K562 (cell line): ENCODE data around the gene KIF17. TPM values are rescaled to one million over a fixed set of nuclear protein-coding genes. Genes with fewer than 3 reads are reported as not detected.
A peak's percentile ranks its signal among the peaks of the same experiment; 100 is the strongest.

Experiments used
- ARID2 ChIP-seq: fragments of 450-650 bp; IDR thresholded peaks from 2 replicates; pipeline ENCODE4 v1.6.1; 2017; ENCODE audit warnings: antibody characterized with exemption, mild to moderate bottlenecking
- CBX5 ChIP-seq: IDR thresholded peaks from 2 replicates; pipeline ENCODE4 v1.6.1; 2014; ENCODE audit warnings: low read depth, borderline replicate concordance
- EHMT2 ChIP-seq: fragments of 450-650 bp; IDR thresholded peaks from 2 replicates; pipeline ENCODE4 v1.6.1; 2018; ENCODE audit warnings: antibody characterized with exemption
- GABPB1 ChIP-seq: sonication (generic); formaldehyde crosslinking; IDR thresholded peaks from 2 replicates; pipeline ENCODE4 v1.8.0; 2022; ENCODE audit warnings: mild to moderate bottlenecking, missing genetic modification reagents
- HNRNPUL1 ChIP-seq: fragments of 200-400 bp; formaldehyde crosslinking; IDR thresholded peaks from 2 replicates; pipeline ENCODE4 v1.6.1; 2017; ENCODE audit warnings: low read length
- JUN ChIP-seq, 2 experiments: sonication (generic) in 1 of 2; formaldehyde crosslinking in 1 of 2; IDR thresholded peaks; 2 replicates each; pipeline versions ENCODE4 v1.6.1 to v1.8.0; 2012 to 2022; ENCODE audit warnings: borderline replicate concordance in 2 of 2, mild to moderate bottlenecking in 2 of 2, improper control_type of control experiment in 1 of 2, low read depth in 1 of 2, low read length in 1 of 2, missing genetic modification reagents in 1 of 2
- MECOM ChIP-seq: fragments of 250-450 bp; sonication (Bioruptor Pico); IDR thresholded peaks from 2 replicates; pipeline ENCODE4 v1.8.0; 2022; ENCODE audit warnings: inconsistent platforms
- NCOA2 ChIP-seq, 2 experiments: fragments of 450-650 bp; IDR thresholded peaks; 2 replicates each; pipeline ENCODE4 v1.6.1; 2018; ENCODE audit warnings: mild to moderate bottlenecking in 2 of 2, moderate library complexity in 1 of 2; ENCODE audit not compliant: partially characterized antibody in 2 of 2
- NR3C1 ChIP-seq: sonication (generic); formaldehyde crosslinking; IDR thresholded peaks from 2 replicates; pipeline ENCODE4 v1.8.1; 2022; ENCODE audit warnings: missing genetic modification reagents
- PHF8 ChIP-seq: fragments of 200-600 bp; sonication (generic); IDR thresholded peaks from 2 replicates; pipeline ENCODE4 v1.6.1; 2012; ENCODE audit warnings: mixed run types, mild to moderate bottlenecking, inconsistent platforms, low read length, moderate library complexity, borderline replicate concordance
- PURB ChIP-seq: sonication (generic); formaldehyde crosslinking; IDR thresholded peaks from 2 replicates; pipeline ENCODE4 v1.9.0; 2021; ENCODE audit warnings: low read depth, mild to moderate bottlenecking, missing genetic modification reagents
- RBM34 ChIP-seq: fragments of 200-400 bp; formaldehyde crosslinking; IDR thresholded peaks from 2 replicates; pipeline ENCODE4 v1.6.1; 2018; ENCODE audit warnings: low read length, borderline replicate concordance; ENCODE audit not compliant: insufficient read depth
- RNF2 ChIP-seq: sonication (generic); IDR thresholded peaks from 2 replicates; pipeline ENCODE4 v1.6.1; 2016
- SMARCE1 ChIP-seq: fragments of 450-650 bp; IDR thresholded peaks from 2 replicates; pipeline ENCODE4 v1.7.1; 2016; ENCODE audit warnings: mild to moderate bottlenecking
- SOX6 ChIP-seq: fragments of 450-650 bp; IDR thresholded peaks from 2 replicates; pipeline ENCODE4 v1.6.1; 2014; ENCODE audit warnings: mild to moderate bottlenecking
- TCF7 ChIP-seq: sonication (generic); IDR thresholded peaks from 2 replicates; pipeline ENCODE4 v1.6.1; 2016; ENCODE audit warnings: antibody characterized with exemption, borderline replicate concordance
- TEAD4 ChIP-seq, 2 experiments: sonication (generic) in 1 of 2; formaldehyde crosslinking in 1 of 2; IDR thresholded peaks; 2 replicates each; pipeline versions ENCODE4 v1.6.1 to v1.8.0; 2012 to 2022; ENCODE audit warnings: borderline replicate concordance in 1 of 2, inconsistent platforms in 1 of 2, low read length in 1 of 2, mild to moderate bottlenecking in 1 of 2, missing genetic modification reagents in 1 of 2
- TGIF2 ChIP-seq: sonication (generic); formaldehyde crosslinking; IDR thresholded peaks from 2 replicates; pipeline ENCODE4 v1.8.1; 2022; ENCODE audit warnings: mild to moderate bottlenecking, missing genetic modification reagents, moderate library complexity
- XRCC3 ChIP-seq: fragments of 450-650 bp; IDR thresholded peaks from 2 replicates; pipeline ENCODE4 v1.6.1; 2017; ENCODE audit warnings: mild to moderate bottlenecking, moderate library complexity
- ZFX ChIP-seq: sonication (generic); formaldehyde crosslinking; IDR thresholded peaks from 2 replicates; pipeline ENCODE4 v1.8.0; 2022; ENCODE audit warnings: mild to moderate bottlenecking, missing genetic modification reagents, moderate library complexity
- ZNF217 ChIP-seq: sonication (generic); formaldehyde crosslinking; IDR thresholded peaks from 2 replicates; pipeline ENCODE4 v1.8.0; 2022; ENCODE audit warnings: mild to moderate bottlenecking, missing genetic modification reagents
- ZNF24 ChIP-seq: fragments of 450-650 bp; IDR thresholded peaks from 2 replicates; pipeline ENCODE4 v1.6.1; 2016
- ZNF3 ChIP-seq: fragments of 250-450 bp; sonication (Bioruptor Pico); IDR thresholded peaks from 2 replicates; pipeline ENCODE4 v1.5.0; 2021; ENCODE audit warnings: mild to moderate bottlenecking, moderate library complexity
- ZNF347 ChIP-seq: fragments of 450-650 bp; formaldehyde crosslinking; IDR thresholded peaks from 2 replicates; pipeline ENCODE4 v1.4.0; 2020; ENCODE audit warnings: low read depth, mild to moderate bottlenecking, moderate library complexity
- ZNF707 ChIP-seq: fragments of 250-450 bp; sonication (Bioruptor Pico); conservative IDR thresholded peaks from 2 replicates; pipeline ENCODE4 v1.8.0; 2022; ENCODE audit warnings: inconsistent platforms, mild to moderate bottlenecking, moderate library complexity
- ZNF764 ChIP-seq: fragments of 250-450 bp; sonication (Bioruptor Pico); IDR thresholded peaks from 2 replicates; pipeline ENCODE4 v1.4.0; 2020; ENCODE audit warnings: low read depth, mild to moderate bottlenecking, moderate library complexity
- polyA plus RNA-seq, 8 experiments: library from polyadenylated mRNA; depleted of rRNA in 4 of 8; stranded (reverse) in 5 of 8; unstranded in 3 of 8; fragments of >200 nt; fragmentation: Nextera tagmentation in 2 of 8; fragmentation: Illumina TruSeq in 1 of 8; extraction: Ambion mirVana in 2 of 8; extraction: Trizol in 1 of 8; gene quantifications; 2 replicates each; pipeline versions ENCODE4 v1.2.1 to v1.2.3, GENCODE V29; 2011 to 2014; ENCODE audit warnings: inconsistent platforms in 1 of 8, missing spikeins in 1 of 8
- total RNA-seq, 7 experiments: library from RNA; depleted of rRNA in 6 of 7; stranded (reverse); fragments of >200 nt in 6 of 7; fragmentation: Illumina TruSeq in 2 of 7; extraction: Trizol in 2 of 7; gene quantifications; 2 replicates each; pipeline versions ENCODE4 v1.2.1 to v1.2.3, GENCODE V29; 2011 to 2021; ENCODE audit warnings: low replicate concordance in 1 of 7
- TF ChIP-seq, protein P1 (sequence below): fragments of 450-650 bp; formaldehyde crosslinking; IDR thresholded peaks from 2 replicates; pipeline ENCODE4 v1.4.0; 2022; ENCODE audit warnings: missing genetic modification characterization
- TF ChIP-seq, protein P2 (sequence below): sonication (generic); formaldehyde crosslinking; IDR thresholded peaks from 2 replicates; pipeline ENCODE4 v1.8.1; 2023; ENCODE audit warnings: mild to moderate bottlenecking, missing genetic modification reagents

Gene KIF17
- total and polyA plus RNA-seq, 9 of the 15 experiments (the other 6 are each of a cell fraction or from before 2014, with no cell fraction given) = 0.04 to 0.47 (median 0.18) TPM; not detected in 5

DNA sequence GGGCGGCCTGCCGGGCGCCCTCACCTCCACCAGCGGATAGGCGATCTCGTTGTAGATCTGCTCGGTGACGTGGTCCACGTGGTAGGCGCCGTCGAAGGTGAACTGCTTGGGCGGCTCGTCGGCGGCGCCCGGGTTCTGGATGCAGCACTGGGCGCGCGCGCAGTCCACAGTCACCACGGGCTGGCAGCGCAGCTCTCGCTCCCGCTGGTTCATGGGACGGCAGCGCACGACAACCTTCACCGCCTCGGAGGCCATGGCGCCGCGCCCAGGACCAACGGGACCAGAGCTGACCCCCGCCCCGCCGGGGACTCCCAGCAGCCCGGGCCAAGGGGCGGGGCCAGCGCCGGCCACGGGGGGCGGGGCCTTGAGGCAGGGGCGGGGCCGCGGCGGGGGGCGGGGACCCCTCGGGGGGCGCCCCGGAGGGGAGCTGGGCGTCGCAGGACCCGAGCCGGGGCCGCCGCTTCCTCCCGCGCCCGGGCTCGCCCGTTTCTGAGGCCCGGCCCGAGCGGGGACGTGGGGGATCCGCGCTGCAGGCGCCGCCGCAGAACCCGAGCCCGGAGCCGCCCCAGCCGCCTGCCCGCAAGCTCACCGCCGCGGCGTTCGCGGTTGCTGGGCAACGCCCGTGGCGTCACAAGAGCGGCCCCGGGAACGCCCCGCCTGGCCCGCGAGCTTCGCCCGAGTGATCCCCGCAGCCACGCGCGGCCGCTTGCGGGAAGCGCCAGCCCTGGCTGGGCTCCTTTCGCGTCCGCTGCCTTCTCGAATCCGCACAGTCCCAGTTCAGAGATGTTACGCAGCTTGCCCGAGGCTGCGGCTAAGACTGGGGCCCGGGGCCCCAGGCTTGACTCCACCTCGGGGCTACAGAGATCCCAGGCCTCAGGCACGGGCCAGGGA, at the start of gene KIF17 (continued):
- peak; percentile 95 for TF ChIP-seq EHMT2
- TF ChIP-seq MECOM = no peak
- TF ChIP-seq ARID2 = no peak
- no peak for TF ChIP-seq ZNF707 (CRISPR knock-in tag)
- TF ChIP-seq ZNF217 = no peak
- no peak for TF ChIP-seq XRCC3
- TF ChIP-seq TCF7 = no peak
- no peak for TF ChIP-seq ZNF24
- no peak for TF ChIP-seq JUN (IDR thresholded peaks at IDR 0.05; ENCODE audit: borderline replicate concordance, low read depth, low read length)
- TF ChIP-seq JUN (CRISPR knock-in tag; IDR thresholded peaks at IDR 0.05; ENCODE audit: borderline replicate concordance) = 0 out of 2 replicates have a peak, but pooled peaks have one; percentile 18
- TF ChIP-seq RBM34 = no peak
- no peak for TF ChIP-seq ZNF3 (CRISPR knock-in tag)
- TF ChIP-seq CBX5 = no peak
- TF ChIP-seq PURB (CRISPR knock-in tag) = no peak
- no peak for TF ChIP-seq TGIF2 (CRISPR knock-in tag)
- TF ChIP-seq NR3C1 (CRISPR knock-in tag) = no peak
- TF ChIP-seq, protein P1, sequence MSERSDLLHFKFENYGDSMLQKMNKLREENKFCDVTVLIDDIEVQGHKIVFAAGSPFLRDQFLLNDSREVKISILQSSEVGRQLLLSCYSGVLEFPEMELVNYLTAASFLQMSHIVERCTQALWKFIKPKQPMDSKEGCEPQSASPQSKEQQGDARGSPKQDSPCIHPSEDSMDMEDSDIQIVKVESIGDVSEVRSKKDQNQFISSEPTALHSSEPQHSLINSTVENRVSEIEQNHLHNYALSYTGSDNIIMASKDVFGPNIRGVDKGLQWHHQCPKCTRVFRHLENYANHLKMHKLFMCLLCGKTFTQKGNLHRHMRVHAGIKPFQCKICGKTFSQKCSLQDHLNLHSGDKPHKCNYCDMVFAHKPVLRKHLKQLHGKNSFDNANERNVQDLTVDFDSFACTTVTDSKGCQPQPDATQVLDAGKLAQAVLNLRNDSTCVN = no peak
- TF ChIP-seq ZNF764 (CRISPR knock-in tag) = no peak
- TF ChIP-seq ZFX = peak; percentile 40
- TF ChIP-seq HNRNPUL1 = no peak
- no peak for TF ChIP-seq TEAD4 (IDR thresholded peaks at IDR 0.05; ENCODE audit: low read length)
- TF ChIP-seq TEAD4 (CRISPR knock-in tag; IDR thresholded peaks at IDR 0.05; ENCODE audit: borderline replicate concordance) = no peak
- no peak for TF ChIP-seq SOX6
- TF ChIP-seq ZNF347 (CRISPR knock-in tag) = no peak
- TF ChIP-seq RNF2 = no peak
- TF ChIP-seq PHF8 = 0 out of 2 replicates have a peak, but pooled peaks have one; percentile 9
- no peak for TF ChIP-seq SMARCE1
- TF ChIP-seq GABPB1 (CRISPR knock-in tag) = no peak
- TF ChIP-seq, protein P2, sequence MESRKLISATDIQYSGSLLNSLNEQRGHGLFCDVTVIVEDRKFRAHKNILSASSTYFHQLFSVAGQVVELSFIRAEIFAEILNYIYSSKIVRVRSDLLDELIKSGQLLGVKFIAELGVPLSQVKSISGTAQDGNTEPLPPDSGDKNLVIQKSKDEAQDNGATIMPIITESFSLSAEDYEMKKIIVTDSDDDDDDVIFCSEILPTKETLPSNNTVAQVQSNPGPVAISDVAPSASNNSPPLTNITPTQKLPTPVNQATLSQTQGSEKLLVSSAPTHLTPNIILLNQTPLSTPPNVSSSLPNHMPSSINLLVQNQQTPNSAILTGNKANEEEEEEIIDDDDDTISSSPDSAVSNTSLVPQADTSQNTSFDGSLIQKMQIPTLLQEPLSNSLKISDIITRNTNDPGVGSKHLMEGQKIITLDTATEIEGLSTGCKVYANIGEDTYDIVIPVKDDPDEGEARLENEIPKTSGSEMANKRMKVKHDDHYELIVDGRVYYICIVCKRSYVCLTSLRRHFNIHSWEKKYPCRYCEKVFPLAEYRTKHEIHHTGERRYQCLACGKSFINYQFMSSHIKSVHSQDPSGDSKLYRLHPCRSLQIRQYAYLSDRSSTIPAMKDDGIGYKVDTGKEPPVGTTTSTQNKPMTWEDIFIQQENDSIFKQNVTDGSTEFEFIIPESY (CRISPR knock-in tag) = no peak
- no peak for TF ChIP-seq NCOA2 (IDR thresholded peaks at IDR 0.05; ENCODE audit: partially characterized antibody in 2 of 2)
